Stimulated activated CD4-positive, alpha-beta T cell treated with anti-CD3 and anti-CD28 coated beads, Interleukin-1b, Interleukin-23, amount 100 ng/mL, for 24 hours (primary cell): Measurements from ENCODE around the gene CLK4.
"Not testable (repeated sequence)": the region's sequence is repeated elsewhere in the genome, so short reads cannot be mapped to it uniquely, and the experiment has no call there.

Experiments
- DNase-seq, 4 experiments: peaks; one replicate each; pipeline ENCODE4 v3.0.0-alpha.2; 2020; ENCODE audit warnings: low read depth in 4 of 4, low spot score in 1 of 4

The CLK4 gene

DNA sequence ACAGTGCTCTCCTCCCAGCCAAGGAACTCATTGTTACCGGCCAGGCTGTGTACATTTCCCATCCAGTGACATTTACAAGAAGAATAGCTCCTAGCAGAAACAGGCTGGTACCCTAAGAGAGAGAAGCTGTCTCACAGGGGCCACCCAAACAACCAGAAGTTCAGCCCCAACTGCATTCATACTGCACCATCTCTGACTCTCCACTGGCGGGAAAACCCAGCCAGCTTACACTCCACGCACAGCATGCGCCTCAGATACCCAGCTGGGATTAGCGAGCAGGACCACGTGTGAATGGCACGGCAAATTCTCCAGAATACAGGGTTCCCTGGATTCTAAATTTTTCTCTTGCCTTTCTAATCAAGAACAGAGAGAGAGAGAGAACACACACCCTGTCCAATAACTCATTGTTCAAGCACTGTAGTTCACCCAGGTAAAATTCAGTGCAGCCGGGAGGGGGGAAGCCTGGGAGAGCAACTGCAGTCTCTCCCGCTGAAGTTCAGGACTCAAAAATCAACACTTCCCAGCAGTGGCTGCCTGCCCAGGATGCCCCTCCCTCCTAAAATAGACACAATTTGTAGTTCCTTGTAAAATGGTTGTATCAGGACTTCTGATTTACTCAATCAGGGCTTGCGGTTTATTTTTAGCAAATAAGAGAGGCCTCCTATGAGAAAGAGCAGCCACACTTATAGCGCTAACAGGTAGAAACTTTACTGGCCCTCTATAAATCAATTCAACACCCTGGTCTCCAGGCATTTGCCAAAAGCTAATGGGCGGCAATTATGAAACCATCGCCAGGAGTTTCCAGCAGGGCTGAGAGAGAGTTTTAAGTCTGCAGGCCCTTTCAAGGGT is 38.9 kb downstream of the CLK4 start:
- DNase-seq = no peak

DNA sequence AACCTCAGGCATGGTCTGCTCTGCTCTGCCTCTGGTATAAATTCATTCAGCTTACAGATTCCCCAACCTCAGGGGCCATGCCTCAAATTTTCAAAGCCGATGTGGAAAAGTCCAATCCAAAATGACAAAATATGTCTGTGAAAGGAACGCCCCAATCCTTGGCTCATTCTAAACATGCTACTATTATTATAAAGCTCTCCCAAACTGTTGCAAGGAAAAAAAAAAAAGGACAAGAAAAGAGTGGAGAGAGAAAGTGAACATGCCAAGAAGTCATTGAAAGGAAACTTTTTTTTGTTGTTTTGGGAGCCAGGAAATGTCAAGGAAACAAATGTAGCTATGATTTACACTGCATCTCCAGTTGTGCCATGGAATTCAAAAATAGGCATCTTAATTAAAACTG is 40.5 kb downstream of the CLK4 start:
- no peak for DNase-seq

DNA sequence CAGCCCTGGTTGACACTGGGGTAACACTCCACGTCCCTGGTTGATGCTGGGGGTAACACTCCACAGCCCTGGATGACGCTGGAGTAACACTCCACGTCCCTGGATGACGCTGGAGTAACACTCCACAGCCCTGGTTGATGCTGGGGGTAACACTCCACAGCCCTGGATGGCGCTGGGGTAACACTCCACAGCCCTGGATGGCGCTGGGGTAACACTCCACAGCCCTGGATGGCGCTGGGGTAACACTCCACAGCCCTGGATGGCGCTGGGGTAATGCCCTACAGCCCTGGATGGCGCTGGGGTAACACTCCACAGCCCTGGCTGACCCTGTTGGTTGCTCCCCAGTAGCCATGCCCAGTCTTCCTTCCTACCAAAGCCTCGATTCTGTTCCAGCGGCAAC is 41.4 kb downstream of the CLK4 start:
- DNase-seq = not testable (repeated sequence)

DNA sequence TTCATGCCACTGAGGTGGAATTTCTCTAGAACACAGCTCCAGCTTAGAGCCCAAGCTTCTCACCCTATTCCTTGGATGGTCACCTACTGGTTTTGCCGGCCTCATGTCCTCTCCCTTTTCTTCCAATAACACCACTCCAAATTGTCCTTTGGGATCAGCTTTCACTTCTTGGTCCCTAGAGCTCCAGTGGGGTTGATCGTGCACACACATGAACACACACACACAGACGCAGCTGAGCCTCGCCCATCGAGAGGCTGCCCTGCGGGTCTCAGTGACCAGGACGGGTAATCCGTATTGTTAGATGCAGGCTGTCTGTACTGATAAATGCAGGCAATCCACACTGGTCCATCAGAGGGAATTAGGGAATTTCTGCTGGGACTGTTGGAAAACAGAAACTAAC is 43.6 kb downstream of the CLK4 start:
- no peak for DNase-seq

DNA sequence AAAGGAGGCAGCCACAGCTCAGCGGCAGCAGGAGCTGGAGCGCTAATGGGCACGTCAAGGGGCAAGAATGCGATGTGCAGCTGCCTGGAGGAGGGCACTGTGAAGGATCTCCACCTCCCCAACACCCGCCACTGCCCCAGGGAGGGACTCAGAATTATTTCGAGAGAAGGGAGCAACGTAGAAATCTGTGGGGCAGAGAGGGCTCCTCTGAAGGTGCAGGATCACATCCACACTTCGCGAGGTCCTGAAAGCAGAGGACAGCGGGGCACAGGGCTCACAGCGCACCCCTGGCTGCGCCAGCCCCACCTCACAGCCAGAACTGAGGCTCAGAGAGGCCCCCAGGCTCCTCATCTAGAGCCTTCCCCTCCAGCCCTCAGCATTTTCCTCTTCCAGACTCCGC is 44.6 kb downstream of the CLK4 start:
- DNase-seq = no peak

- DNase-seq = no peak
Measured at GRCh38 chr5:178581621-178582020, 45.2 kb downstream of the CLK4 start.

DNA sequence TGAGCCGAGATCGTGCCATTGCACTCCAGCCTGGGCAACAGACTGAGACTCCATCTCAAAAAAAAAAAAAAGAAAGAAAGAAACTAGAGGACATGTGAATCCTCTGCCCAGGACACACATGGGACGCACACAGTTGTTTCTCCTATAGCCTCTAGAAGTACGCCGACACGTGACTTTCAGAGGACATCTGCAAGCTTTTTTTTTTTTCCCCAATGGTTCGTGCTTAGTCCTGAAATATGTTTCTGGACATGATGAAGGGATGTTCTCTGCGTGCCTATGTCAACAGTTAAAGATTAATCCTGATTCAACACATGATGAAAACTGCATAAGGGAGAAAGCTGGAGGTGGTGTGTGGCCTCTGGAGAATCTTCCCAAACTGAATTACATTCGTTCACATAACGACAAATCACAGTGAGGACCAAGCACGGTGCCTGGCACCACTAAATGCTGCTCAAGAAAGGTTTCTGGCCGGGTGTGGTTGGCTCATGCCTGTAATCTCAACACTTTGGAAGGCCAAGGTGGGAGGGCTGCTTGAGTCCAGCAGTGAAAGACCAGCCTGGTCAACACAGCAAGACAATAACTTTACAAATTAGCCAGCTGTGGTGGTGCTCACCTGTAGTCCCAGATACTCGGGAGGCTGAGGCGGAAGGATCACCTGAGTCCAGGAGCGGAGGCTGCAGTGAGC is 46.4 kb downstream of the CLK4 start:
- DNase-seq = no peak

- no peak for DNase-seq
Measured at GRCh38 chr5:178577944-178578343, 48.9 kb downstream of the CLK4 start.

- DNase-seq = no peak
Measured at GRCh38 chr5:178577376-178577839, 49.4 kb downstream of the CLK4 start.

DNA sequence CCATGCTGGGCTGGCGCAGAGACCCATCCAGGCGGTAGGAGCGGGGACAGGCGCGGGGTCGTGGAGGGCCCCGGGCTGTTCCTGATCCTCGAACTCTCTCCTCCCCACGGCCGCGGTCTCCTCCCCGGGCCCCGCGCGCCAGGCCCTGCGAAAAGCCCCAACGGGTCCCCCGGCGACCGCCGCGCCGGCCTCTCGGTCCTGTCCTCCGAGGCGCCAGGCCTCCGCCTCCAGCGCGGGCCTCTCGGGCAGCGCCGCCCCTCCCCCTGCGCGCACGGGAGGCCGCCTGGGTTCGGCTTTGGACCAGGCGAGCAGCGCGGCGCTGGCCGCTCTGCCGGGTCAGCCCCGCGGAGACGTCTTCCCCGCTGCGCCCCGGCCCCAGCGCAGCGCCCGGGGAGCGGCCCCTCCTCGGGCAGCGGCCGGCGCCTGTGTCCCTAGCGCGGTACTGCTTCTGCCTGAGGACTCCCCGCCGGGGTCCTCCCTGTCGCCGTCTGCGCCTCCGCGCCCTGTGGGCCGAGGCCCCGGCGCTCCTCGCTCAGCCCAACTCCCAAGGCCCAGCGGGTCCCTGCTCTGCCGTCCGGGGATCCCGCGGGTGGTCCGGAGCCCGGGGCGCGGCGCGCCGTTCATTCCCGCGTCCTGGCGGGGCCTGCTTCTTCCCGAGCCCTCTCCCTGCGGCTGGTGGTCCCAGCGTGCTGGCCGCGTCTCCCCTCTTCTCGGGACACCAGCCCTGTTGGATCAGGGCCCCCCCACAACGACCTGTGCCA is 50.1 kb downstream of the CLK4 start:
- DNase-seq = no peak

- DNase-seq = no peak
Measured at GRCh38 chr5:178573216-178573615, 53.6 kb downstream of the CLK4 start.

GRCh38 chr5:178572617-178573016 is 54.2 kb downstream of the CLK4 start:
- no peak for DNase-seq

DNA sequence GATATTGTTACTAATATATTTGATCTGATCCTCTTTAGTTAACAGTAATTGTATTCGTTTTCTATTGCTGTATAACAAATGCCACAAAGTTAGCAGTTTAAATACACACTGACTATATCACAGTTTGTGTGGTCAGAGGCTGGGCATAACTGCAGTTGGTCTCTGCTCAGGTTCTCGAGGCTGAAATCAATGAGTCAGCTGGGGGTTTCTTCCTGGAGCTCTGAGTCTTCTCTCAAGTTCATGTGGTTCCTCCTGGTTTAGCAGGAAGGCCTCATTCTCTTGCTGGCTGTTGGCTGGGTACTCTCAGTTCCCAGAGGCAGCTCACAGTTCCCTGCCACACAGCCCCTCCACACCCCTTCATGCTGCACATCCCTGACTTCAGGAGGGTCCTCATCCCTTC is 57.4 kb downstream of the CLK4 start:
- DNase-seq = no peak

DNA sequence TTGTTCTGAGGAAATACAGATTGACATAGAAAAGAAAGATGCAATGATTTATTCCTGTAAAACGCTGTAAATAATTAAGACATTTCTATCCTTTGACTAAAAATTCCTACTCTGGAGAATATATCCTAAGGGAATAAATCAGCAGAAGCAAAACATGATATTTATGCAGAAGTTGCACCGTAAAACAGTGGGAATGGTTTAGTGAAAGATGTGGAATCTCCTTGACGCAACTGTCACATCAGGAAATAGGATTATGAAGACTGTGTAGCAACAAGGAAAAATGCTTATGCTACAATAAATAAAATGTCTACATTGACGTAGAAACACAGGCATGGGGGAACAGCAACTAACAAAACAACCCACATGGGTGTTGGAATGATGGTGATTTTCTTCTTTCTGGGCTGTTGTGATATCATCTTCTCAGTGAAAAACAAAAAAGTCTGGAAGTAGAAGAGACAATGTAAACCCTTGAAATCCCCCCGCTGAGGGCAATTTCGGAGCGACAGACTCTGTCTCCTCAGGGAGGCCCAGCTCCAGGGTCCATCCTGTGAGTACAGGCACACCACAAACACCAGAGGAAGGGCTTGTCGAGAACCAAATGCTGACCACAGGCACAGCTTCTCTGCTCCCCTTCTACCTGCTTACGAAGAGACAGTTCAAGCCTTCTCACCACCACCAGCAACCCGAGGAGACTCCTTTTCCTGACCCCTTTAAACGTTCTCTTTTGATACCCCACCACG is 61.9 kb downstream of the CLK4 start:
- DNase-seq = no peak

DNA sequence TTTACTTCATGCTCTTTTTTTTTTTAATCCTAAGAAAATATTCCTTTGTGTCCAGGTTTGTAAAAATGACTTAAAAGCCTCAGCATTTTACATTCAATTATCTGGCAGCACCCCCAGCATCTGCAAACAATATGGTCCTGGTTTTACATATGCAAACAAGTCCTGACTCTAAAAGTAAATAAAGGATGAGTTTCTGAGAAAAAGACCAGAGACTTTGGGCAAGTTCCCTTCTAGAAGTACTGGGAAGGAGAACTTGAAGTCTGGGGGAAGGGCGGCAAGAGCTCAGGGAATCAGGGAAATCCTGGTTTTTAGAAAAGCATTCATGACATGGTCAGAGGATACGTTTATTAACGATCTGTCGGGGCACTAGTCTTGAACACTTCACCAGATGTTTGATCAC is 62.5 kb downstream of the CLK4 start:
- DNase-seq = no peak

DNA sequence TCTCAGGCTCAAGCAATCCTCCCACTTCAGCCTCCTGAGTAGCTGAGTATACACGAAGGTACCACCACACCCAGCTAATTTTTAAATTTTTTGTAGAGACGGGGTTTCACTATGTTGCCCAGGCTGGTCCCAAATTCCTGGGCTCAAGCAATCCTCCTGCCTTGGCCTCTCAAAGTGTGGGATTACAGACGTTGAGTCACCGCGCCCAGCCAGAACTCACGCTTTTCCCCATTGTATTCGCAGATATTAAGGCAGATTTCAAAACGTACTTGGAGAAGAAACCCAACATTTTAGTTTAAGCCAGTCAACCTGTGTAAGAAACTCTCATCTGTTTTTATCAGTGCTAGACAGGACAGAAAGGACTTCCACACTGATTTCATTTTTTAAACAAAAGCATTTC is 63.2 kb downstream of the CLK4 start:
- DNase-seq = no peak

GRCh38 chr5:178561746-178562264 is 65.0 kb downstream of the CLK4 start:
- no peak for DNase-seq

- no peak for DNase-seq
Measured at GRCh38 chr5:178560911-178561310, 65.9 kb downstream of the CLK4 start.

GRCh38 chr5:178557416-178557815 is 69.4 kb downstream of the CLK4 start:
- no peak for DNase-seq

DNA sequence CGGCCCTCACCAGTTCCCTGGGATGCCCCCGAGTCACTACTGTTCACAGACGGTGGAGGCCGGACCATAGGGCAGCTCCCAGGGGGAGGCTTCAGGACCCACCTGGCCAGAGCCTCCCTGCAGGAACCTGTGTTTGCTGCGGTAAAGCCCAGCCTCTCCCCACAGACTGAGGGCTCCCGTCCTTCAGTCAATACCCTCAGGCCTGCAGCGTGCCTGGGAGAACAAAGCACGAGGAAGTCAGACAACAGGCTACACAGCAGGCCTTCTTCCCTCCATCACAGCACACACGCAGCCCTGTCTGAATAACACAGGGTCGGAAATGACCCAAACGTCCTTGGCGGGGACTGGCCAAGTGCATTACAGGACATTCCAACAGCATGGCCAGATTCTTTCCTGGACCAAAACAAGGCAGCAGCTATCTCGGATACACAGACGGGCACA is 71.1 kb downstream of the CLK4 start:
- DNase-seq = no peak

GRCh38 chr5:178555005-178555404 is 71.8 kb downstream of the CLK4 start:
- DNase-seq = no peak
